GM21390 (cell line): Measurements from ENCODE around the gene LIPJ.

ENCODE experiments used
- ATAC-seq: cut with Tn5 transposase; IDR thresholded peaks from one replicate; pipeline ENCODE4 v1.9.1; 2021; ENCODE audit not compliant: unreplicated experiment

The LIPJ gene

GRCh38 chr10:88592906-88593305 lies 6.3 kb downstream of the LIPJ start:
- ATAC-seq: no peak

- no peak for ATAC-seq
Measured at GRCh38 chr10:88594482-88594881, 7.9 kb downstream of the LIPJ start.

- peak; percentile 96 for ATAC-seq
Measured at GRCh38 chr10:88598055-88598454, 11.5 kb downstream of the LIPJ start.

- no peak for ATAC-seq
Measured at GRCh38 chr10:88608052-88608732, 21.6 kb downstream of the LIPJ start.

GRCh38 chr10:88608780-88609179 lies 22.2 kb downstream of the LIPJ start:
- ATAC-seq: no peak

GRCh38 chr10:88616250-88616977 lies 29.9 kb downstream of the LIPJ start:
- ATAC-seq: no peak

- no peak for ATAC-seq
Measured at GRCh38 chr10:88617772-88618300, 31.3 kb downstream of the LIPJ start.

- no peak for ATAC-seq
Measured at GRCh38 chr10:88618496-88618895, 31.9 kb downstream of the LIPJ start.

- no peak for ATAC-seq
Measured at GRCh38 chr10:88620441-88620840, 33.9 kb downstream of the LIPJ start.

- ATAC-seq: no peak
Measured at GRCh38 chr10:88623835-88624234, 37.3 kb downstream of the LIPJ start.

GRCh38 chr10:88624840-88625239 lies 38.3 kb downstream of the LIPJ start:
- no peak for ATAC-seq

GRCh38 chr10:88640186-88640585 lies 53.6 kb downstream of the LIPJ start:
- ATAC-seq: no peak

- no peak for ATAC-seq
Measured at GRCh38 chr10:88642209-88642608, 55.6 kb downstream of the LIPJ start.

GRCh38 chr10:88642963-88643362 lies 56.4 kb downstream of the LIPJ start:
- ATAC-seq: no peak

- no peak for ATAC-seq
Measured at GRCh38 chr10:88647061-88647615, 60.6 kb downstream of the LIPJ start.

GRCh38 chr10:88651101-88651551 lies 64.6 kb downstream of the LIPJ start:
- ATAC-seq: no peak

GRCh38 chr10:88652616-88653015 lies 66.1 kb downstream of the LIPJ start:
- ATAC-seq: no peak
